ENCODE measurements around the gene CTU2. TPM values are rescaled to one million over a fixed set of nuclear protein-coding genes. Genes with fewer than 3 reads are reported as not detected.

Gene CTU2
- total and polyA plus RNA-seq, 9 of the 15 experiments (the other 6 are each of a cell fraction or from before 2014, with no cell fraction given), result 1.3 to 105 (median 23.2) TPM

DNA sequence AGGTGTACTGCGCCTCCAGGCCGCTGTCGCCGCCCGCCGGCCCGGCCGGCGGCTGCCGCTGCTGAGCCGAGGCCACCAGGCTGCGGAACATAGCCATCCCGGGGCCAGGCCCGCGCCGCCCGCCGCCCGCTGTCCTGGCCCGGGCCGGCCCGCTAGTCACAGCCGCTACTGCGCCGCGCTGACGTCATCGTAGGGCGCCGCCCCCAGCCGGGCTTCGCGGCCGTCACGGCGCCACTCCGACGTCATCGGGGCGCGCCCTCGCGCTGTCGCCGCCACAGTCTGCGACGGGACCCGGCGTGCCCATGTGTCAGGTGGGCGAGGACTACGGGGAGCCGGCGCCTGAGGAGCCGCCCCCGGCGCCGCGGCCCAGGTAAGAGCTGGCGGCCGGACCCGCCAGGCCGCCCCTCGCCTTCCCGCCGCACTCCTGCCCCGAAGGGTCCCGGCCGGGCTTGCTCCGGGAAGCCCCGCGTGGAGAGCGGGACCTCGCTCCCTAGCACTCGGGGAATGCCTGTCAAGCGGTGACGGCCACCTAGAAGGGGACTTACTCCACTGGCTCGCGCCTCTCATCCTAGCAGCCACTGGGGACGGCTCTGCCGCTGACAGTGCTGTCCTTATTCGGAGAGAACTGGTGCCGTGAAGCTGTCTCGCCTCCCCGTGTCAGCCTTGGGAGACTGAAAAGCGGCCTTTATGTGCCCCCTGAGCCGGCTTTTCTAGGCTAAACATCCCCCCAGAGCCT is at the start of gene CTU2, which contains the start of gene RNF166 (continued):
- TF ChIP-seq, protein P1, sequence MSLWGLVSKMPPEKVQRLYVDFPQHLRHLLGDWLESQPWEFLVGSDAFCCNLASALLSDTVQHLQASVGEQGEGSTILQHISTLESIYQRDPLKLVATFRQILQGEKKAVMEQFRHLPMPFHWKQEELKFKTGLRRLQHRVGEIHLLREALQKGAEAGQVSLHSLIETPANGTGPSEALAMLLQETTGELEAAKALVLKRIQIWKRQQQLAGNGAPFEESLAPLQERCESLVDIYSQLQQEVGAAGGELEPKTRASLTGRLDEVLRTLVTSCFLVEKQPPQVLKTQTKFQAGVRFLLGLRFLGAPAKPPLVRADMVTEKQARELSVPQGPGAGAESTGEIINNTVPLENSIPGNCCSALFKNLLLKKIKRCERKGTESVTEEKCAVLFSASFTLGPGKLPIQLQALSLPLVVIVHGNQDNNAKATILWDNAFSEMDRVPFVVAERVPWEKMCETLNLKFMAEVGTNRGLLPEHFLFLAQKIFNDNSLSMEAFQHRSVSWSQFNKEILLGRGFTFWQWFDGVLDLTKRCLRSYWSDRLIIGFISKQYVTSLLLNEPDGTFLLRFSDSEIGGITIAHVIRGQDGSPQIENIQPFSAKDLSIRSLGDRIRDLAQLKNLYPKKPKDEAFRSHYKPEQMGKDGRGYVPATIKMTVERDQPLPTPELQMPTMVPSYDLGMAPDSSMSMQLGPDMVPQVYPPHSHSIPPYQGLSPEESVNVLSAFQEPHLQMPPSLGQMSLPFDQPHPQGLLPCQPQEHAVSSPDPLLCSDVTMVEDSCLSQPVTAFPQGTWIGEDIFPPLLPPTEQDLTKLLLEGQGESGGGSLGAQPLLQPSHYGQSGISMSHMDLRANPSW (CRISPR knock-in tag; IDR thresholded peaks at IDR 0.05), result no peak; the same call in 1 of the 2 replicates
- no peak for TF ChIP-seq KDM1A (IDR thresholded peaks at IDR 0.05)
- TF ChIP-seq, protein P2, sequence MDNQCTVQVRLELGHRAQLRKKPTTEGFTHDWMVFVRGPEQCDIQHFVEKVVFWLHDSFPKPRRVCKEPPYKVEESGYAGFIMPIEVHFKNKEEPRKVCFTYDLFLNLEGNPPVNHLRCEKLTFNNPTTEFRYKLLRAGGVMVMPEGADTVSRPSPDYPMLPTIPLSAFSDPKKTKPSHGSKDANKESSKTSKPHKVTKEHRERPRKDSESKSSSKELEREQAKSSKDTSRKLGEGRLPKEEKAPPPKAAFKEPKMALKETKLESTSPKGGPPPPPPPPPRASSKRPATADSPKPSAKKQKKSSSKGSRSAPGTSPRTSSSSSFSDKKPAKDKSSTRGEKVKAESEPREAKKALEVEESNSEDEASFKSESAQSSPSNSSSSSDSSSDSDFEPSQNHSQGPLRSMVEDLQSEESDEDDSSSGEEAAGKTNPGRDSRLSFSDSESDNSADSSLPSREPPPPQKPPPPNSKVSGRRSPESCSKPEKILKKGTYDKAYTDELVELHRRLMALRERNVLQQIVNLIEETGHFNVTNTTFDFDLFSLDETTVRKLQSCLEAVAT (IDR thresholded peaks at IDR 0.05), result peak in 1 of 2 experiments; percentile 87; a peak in 1 of 4 replicates
- TF ChIP-seq KLF1 (tag; IDR thresholded peaks at IDR 0.05), result 0 out of 2 replicates have a peak, but pooled peaks have one; percentile 43
- peak in 1 of 2 experiments; percentile 86; a peak in 3 of 4 replicates for TF ChIP-seq NONO (IDR thresholded peaks at IDR 0.05; ENCODE audit: low read depth in 2 of 2, low read length in 1 of 2)
- TF ChIP-seq, protein P3, sequence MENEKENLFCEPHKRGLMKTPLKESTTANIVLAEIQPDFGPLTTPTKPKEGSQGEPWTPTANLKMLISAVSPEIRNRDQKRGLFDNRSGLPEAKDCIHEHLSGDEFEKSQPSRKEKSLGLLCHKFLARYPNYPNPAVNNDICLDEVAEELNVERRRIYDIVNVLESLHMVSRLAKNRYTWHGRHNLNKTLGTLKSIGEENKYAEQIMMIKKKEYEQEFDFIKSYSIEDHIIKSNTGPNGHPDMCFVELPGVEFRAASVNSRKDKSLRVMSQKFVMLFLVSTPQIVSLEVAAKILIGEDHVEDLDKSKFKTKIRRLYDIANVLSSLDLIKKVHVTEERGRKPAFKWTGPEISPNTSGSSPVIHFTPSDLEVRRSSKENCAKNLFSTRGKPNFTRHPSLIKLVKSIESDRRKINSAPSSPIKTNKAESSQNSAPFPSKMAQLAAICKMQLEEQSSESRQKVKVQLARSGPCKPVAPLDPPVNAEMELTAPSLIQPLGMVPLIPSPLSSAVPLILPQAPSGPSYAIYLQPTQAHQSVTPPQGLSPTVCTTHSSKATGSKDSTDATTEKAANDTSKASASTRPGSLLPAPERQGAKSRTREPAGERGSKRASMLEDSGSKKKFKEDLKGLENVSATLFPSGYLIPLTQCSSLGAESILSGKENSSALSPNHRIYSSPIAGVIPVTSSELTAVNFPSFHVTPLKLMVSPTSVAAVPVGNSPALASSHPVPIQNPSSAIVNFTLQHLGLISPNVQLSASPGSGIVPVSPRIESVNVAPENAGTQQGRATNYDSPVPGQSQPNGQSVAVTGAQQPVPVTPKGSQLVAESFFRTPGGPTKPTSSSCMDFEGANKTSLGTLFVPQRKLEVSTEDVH (IDR thresholded peaks at IDR 0.05; ENCODE audit: low read depth, partially characterized antibody), result no peak
- TF ChIP-seq, protein P4, sequence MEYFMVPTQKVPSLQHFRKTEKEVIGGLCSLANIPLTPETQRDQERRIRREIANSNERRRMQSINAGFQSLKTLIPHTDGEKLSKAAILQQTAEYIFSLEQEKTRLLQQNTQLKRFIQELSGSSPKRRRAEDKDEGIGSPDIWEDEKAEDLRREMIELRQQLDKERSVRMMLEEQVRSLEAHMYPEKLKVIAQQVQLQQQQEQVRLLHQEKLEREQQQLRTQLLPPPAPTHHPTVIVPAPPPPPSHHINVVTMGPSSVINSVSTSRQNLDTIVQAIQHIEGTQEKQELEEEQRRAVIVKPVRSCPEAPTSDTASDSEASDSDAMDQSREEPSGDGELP (CRISPR knock-in tag; IDR thresholded peaks at IDR 0.05; ENCODE audit: borderline replicate concordance), result peak; percentile 93
- TF ChIP-seq ELF2 (CRISPR knock-in tag; IDR thresholded peaks at IDR 0.05), result no peak; the same call in 1 of the 2 replicates
- 0 out of 2 replicates have a peak, but pooled peaks have one; percentile 82 for TF ChIP-seq ZBED1 (IDR thresholded peaks at IDR 0.05)
- TF ChIP-seq, protein P5, sequence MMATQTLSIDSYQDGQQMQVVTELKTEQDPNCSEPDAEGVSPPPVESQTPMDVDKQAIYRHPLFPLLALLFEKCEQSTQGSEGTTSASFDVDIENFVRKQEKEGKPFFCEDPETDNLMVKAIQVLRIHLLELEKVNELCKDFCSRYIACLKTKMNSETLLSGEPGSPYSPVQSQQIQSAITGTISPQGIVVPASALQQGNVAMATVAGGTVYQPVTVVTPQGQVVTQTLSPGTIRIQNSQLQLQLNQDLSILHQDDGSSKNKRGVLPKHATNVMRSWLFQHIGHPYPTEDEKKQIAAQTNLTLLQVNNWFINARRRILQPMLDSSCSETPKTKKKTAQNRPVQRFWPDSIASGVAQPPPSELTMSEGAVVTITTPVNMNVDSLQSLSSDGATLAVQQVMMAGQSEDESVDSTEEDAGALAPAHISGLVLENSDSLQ (IDR thresholded peaks at IDR 0.05), result no peak
- TF ChIP-seq MCM5 (IDR thresholded peaks at IDR 0.05; ENCODE audit: low read depth), result no peak
- TF ChIP-seq, protein P6, sequence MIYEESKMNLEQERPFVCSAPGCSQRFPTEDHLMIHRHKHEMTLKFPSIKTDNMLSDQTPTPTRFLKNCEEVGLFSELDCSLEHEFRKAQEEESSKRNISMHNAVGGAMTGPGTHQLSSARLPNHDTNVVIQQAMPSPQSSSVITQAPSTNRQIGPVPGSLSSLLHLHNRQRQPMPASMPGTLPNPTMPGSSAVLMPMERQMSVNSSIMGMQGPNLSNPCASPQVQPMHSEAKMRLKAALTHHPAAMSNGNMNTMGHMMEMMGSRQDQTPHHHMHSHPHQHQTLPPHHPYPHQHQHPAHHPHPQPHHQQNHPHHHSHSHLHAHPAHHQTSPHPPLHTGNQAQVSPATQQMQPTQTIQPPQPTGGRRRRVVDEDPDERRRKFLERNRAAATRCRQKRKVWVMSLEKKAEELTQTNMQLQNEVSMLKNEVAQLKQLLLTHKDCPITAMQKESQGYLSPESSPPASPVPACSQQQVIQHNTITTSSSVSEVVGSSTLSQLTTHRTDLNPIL (CRISPR knock-in tag; IDR thresholded peaks at IDR 0.05), result no peak
- TF ChIP-seq, protein P7, sequence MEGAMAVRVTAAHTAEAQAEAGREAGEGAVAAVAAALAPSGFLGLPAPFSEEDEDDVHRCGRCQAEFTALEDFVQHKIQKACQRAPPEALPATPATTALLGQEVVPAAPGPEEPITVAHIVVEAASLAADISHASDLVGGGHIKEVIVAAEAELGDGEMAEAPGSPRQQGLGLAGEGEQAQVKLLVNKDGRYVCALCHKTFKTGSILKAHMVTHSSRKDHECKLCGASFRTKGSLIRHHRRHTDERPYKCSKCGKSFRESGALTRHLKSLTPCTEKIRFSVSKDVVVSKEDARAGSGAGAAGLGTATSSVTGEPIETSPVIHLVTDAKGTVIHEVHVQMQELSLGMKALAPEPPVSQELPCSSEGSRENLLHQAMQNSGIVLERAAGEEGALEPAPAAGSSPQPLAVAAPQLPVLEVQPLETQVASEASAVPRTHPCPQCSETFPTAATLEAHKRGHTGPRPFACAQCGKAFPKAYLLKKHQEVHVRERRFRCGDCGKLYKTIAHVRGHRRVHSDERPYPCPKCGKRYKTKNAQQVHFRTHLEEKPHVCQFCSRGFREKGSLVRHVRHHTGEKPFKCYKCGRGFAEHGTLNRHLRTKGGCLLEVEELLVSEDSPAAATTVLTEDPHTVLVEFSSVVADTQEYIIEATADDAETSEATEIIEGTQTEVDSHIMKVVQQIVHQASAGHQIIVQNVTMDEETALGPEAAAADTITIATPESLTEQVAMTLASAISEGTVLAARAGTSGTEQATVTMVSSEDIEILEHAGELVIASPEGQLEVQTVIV (CRISPR knock-in tag; IDR thresholded peaks at IDR 0.05; ENCODE audit: borderline replicate concordance), result 0 out of 2 replicates have a peak, but pooled peaks have one; percentile 62
